Smooth muscle cell (in vitro differentiated cells): ENCODE results near the gene ENO3. TPM values are rescaled to one million over a fixed set of nuclear protein-coding genes. Genes with fewer than 3 reads are reported as not detected.

Experiments used
- DNase-seq: peaks from one replicate; lab custom pipeline; 2025; ENCODE audit not compliant: unreplicated experiment; lab: John Stamatoyannopoulos, UW
- H2AFZ ChIP-seq: fragments of 200-600 bp; sonication (generic); 2 replicates; pipeline ENCODE4 v1.6.0; 2016; ENCODE audit warnings: antibody characterized with exemption, low read depth, mild to moderate bottlenecking
- H3F3A ChIP-seq: fragments of 200-600 bp; sonication (generic); 2 replicates; pipeline ENCODE4 v1.6.0; 2017; ENCODE audit warnings: antibody characterized with exemption, low read depth
- H3K27ac ChIP-seq: fragments of 200-600 bp; sonication (generic); 2 replicates; pipeline ENCODE4 v1.5.1; 2016; ENCODE audit warnings: low read depth, mild to moderate bottlenecking
- H3K27me3 ChIP-seq: fragments of 200-600 bp; sonication (generic); 2 replicates; pipeline ENCODE4 v1.6.1; 2016; ENCODE audit warnings: low read depth, mild to moderate bottlenecking
- H3K36me3 ChIP-seq: fragments of 200-600 bp; sonication (generic); 2 replicates; pipeline ENCODE4 v1.5.1; 2016; ENCODE audit warnings: low read depth
- H3K4me1 ChIP-seq: fragments of 200-600 bp; sonication (generic); 2 replicates; pipeline ENCODE4 v1.5.1; 2016; ENCODE audit warnings: low read depth
- H3K4me2 ChIP-seq: fragments of 200-600 bp; sonication (generic); 2 replicates; pipeline ENCODE4 v1.6.0; 2016; ENCODE audit warnings: mild to moderate bottlenecking
- H3K4me3 ChIP-seq: fragments of 200-600 bp; sonication (generic); 2 replicates; pipeline ENCODE4 v1.5.1; 2016; ENCODE audit warnings: mild to moderate bottlenecking
- H3K79me2 ChIP-seq: fragments of 200-600 bp; sonication (generic); 2 replicates; pipeline ENCODE4 v1.6.0; 2016; ENCODE audit warnings: low read depth, mild to moderate bottlenecking
- H3K9ac ChIP-seq: fragments of 200-600 bp; sonication (generic); 2 replicates; pipeline ENCODE4 v1.6.0; 2016; ENCODE audit warnings: low read depth
- H3K9me3 ChIP-seq: fragments of 200-600 bp; sonication (generic); replicated peaks from 2 replicates; pipeline ENCODE4 v1.5.1; 2016; ENCODE audit warnings: low read depth
- H4K20me1 ChIP-seq: fragments of 200-600 bp; sonication (generic); 2 replicates; pipeline ENCODE4 v1.6.0; 2016; ENCODE audit warnings: low read depth
- WGBS: methylation state at CpG from one replicate; pipeline ENCODE4 v1.1.7; 2016; ENCODE audit warnings: low lambda C conversion rate; 5-methylcytosine and 5-hydroxymethylcytosine counted together
- polyA plus RNA-seq: library from polyadenylated mRNA; unstranded; fragments of >200 nt; fragmentation: Nextera tagmentation; extraction: Ambion mirVana; gene quantifications from 2 replicates; pipeline ENCODE4 v1.2.1, GENCODE V29; 2016
- total RNA-seq: library from RNA; depleted of rRNA; stranded (reverse); fragments of >200 nt; gene quantifications from 2 replicates; pipeline ENCODE4 v1.2.3, GENCODE V29; 2014
- TF ChIP-seq, protein P1 (sequence below): fragments of 200-600 bp; sonication (generic); IDR thresholded peaks from 2 replicates; pipeline ENCODE4 v1.5.1; 2017; ENCODE audit warnings: borderline replicate concordance, mild to moderate bottlenecking, antibody characterized with exemption; ENCODE audit not compliant: insufficient read depth, poor library complexity, severe bottlenecking

The ENO3 gene
- total and polyA plus RNA-seq, 2 experiments from 2014 or later, result 5.9 to 14.5 TPM

- Histone ChIP-seq H3K36me3 (no peaks in the 10 kb centered on the region), H3K4me2 (peak overlapping the region; percentile 90), H3K27ac (peak overlapping the region; percentile 96), H2AFZ (peak overlapping the region; percentile 74), H3K9ac (peak overlapping the region; percentile 72), H3F3A (peaks cover 22% of the 10 kb centered on the region), H3K4me1 (peaks cover 29% of the 10 kb centered on the region), H4K20me1 (peaks cover 25% of the 10 kb centered on the region), H3K4me3 (peak overlapping the region; percentile 96), H3K9me3 (no peaks in the 10 kb centered on the region), H3K79me2 (peaks cover 28% of the 10 kb centered on the region), H3K27me3 (no peaks in the 10 kb centered on the region)
- 3% methylated on average over 33 of the region's 52 CpGs for WGBS
- TF ChIP-seq, protein P1, sequence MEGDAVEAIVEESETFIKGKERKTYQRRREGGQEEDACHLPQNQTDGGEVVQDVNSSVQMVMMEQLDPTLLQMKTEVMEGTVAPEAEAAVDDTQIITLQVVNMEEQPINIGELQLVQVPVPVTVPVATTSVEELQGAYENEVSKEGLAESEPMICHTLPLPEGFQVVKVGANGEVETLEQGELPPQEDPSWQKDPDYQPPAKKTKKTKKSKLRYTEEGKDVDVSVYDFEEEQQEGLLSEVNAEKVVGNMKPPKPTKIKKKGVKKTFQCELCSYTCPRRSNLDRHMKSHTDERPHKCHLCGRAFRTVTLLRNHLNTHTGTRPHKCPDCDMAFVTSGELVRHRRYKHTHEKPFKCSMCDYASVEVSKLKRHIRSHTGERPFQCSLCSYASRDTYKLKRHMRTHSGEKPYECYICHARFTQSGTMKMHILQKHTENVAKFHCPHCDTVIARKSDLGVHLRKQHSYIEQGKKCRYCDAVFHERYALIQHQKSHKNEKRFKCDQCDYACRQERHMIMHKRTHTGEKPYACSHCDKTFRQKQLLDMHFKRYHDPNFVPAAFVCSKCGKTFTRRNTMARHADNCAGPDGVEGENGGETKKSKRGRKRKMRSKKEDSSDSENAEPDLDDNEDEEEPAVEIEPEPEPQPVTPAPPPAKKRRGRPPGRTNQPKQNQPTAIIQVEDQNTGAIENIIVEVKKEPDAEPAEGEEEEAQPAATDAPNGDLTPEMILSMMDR, result no peak
- no peak for DNase-seq
Measured at GRCh38 chr17:4950075-4950745, 709 bp upstream of the ENO3 start.

DNA sequence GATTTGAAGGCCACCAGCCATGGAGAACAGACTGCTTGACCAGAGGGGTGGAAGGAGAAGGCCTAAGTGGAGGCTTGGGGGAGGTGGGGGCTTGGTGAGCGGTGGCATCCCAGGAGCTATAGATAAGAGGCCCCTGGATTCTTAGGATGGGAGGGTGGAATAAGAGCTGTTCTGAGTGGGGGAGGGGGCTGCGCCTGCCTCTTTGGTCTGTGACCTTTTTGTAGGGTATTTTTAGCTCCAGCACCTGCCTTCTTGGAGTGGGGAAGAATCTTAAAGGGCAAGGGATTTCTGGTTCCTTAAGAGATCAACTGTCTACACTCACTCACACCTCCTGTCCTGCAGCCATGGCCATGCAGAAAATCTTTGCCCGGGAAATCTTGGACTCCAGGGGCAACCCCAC lies 567 bp downstream of the ENO3 start:
- H3K9ac ChIP-seq, result no peak overlapping the region
- 70% methylated on average over 3 of the region's 3 CpGs for WGBS
- no peak overlapping the region for H3K4me2 ChIP-seq

GRCh38 chr17:4953451-4953961 lies 2.6 kb downstream of the ENO3 start:
- no peaks in the 10 kb centered on the region for H3K36me3 ChIP-seq
- H3K9me3 ChIP-seq, result no peaks in the 10 kb centered on the region
- no peak for DNase-seq
- H3K4me3 ChIP-seq, result no peak overlapping the region
- H2AFZ ChIP-seq, result no peak overlapping the region
- no peaks in the 10 kb centered on the region for H3K79me2 ChIP-seq
- H3K4me1 ChIP-seq, result peaks cover 16% of the 10 kb centered on the region
- TF ChIP-seq, protein P1, result no peak
- H3F3A ChIP-seq, result peaks cover 5% of the 10 kb centered on the region
- H3K9ac ChIP-seq, result no peak overlapping the region
- no peaks in the 10 kb centered on the region for H4K20me1 ChIP-seq
- WGBS, result 79% methylated on average over 14 of the region's 14 CpGs
- H3K27ac ChIP-seq, result peak overlapping the region; percentile 62
- no peaks in the 10 kb centered on the region for H3K27me3 ChIP-seq
- H3K4me2 ChIP-seq, result no peak overlapping the region

More for the DNA sequence above, 567 bp downstream of the ENO3 start:
- Histone ChIP-seq H4K20me1 (peaks cover 12% of the 10 kb centered on the region), H3K36me3 (no peaks in the 10 kb centered on the region), H3K4me3 (no peak overlapping the region), H3K27ac (no peak overlapping the region), H3F3A (peaks cover 16% of the 10 kb centered on the region), H3K79me2 (peaks cover 17% of the 10 kb centered on the region), H3K4me1 (peaks cover 23% of the 10 kb centered on the region), H2AFZ (no peak overlapping the region), H3K9me3 (no peaks in the 10 kb centered on the region), H3K27me3 (no peaks in the 10 kb centered on the region)
- DNase-seq, result no peak
- TF ChIP-seq, protein P1, result no peak

DNA sequence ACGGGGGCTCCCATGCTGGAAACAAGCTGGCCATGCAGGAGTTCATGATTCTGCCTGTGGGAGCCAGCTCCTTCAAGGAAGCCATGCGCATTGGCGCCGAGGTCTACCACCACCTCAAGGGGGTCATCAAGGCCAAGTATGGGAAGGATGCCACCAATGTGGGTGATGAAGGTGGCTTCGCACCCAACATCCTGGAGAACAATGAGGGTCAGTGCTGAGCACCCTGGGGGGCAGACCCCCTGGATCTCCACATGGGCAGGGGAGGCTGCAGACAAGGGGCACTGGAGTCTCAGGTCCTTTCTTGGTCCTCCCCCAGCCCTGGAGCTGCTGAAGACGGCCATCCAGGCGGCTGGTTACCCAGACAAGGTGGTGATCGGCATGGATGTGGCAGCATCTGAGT lies 4.2 kb downstream of the ENO3 start:
- Histone ChIP-seq H4K20me1 (no peaks in the 10 kb centered on the region), H3K4me2 (no peak overlapping the region), H3K9me3 (no peaks in the 10 kb centered on the region), H3K4me3 (no peak overlapping the region), H3K27ac (no peak overlapping the region), H3K36me3 (no peaks in the 10 kb centered on the region), H3K27me3 (no peaks in the 10 kb centered on the region), H3F3A (peaks cover 5% of the 10 kb centered on the region), H3K9ac (no peak overlapping the region), H3K4me1 (peaks cover 15% of the 10 kb centered on the region), H3K79me2 (no peaks in the 10 kb centered on the region), H2AFZ (no peak overlapping the region)
- 97% methylated on average over 8 of the region's 8 CpGs for WGBS
- TF ChIP-seq, protein P1, result no peak
- no peak for DNase-seq
